Right lung (tissue), 5 donors: ENCODE results near the gene C6orf52. TPM values are rescaled to one million over a fixed set of nuclear protein-coding genes. Genes with fewer than 3 reads are reported as not detected.

Source experiments
- DNase-seq, 2 donors: peaks; one replicate each; pipeline ENCODE4 v3.0.0-alpha.2; 2013
- polyA plus RNA-seq, 5 donors: library from polyadenylated mRNA; unstranded; fragments of 120-200 nt; gene quantifications; one replicate each; pipeline versions ENCODE4 v1.2.1 to v1.2.3, GENCODE V29; 2013; ENCODE audit warnings: inconsistent platforms in 1 of 5, low replicate concordance in 1 of 5; ENCODE audit not compliant: insufficient read length in 5 of 5, insufficient read depth in 1 of 5

The C6orf52 gene
- polyA plus RNA-seq, 5 donors: 1.7 to 5.4 (median 1.9) TPM

- DNase-seq: no peak
These were observed 35.3 kb downstream of the C6orf52 start for GRCh38 chr6:10658910-10659698.

GRCh38 chr6:10655508-10656055, 38.8 kb downstream of the C6orf52 start:
- no peak for DNase-seq

GRCh38 chr6:10644225-10644624, 50.2 kb downstream of the C6orf52 start:
- DNase-seq: no peak

GRCh38 chr6:10643201-10643651, 51.2 kb downstream of the C6orf52 start:
- no peak for DNase-seq

GRCh38 chr6:10641528-10641927, 52.9 kb downstream of the C6orf52 start:
- no peak for DNase-seq

- no peak for DNase-seq
These were observed 54.0 kb downstream of the C6orf52 start for GRCh38 chr6:10640412-10640811.

- DNase-seq: no peak
These were observed 61.2 kb downstream of the C6orf52 start for GRCh38 chr6:10633216-10633615.

- DNase-seq: no peak
These were observed 64.2 kb downstream of the C6orf52 start for GRCh38 chr6:10630178-10630577.

- DNase-seq: no peak
These were observed 66.6 kb downstream of the C6orf52 start for GRCh38 chr6:10627800-10628199.

GRCh38 chr6:10626154-10626741, 68.2 kb downstream of the C6orf52 start:
- DNase-seq: peak; percentile 54 to 64

GRCh38 chr6:10624836-10625235, 69.6 kb downstream of the C6orf52 start:
- no peak for DNase-seq

GRCh38 chr6:10621847-10622246, 72.6 kb downstream of the C6orf52 start:
- no peak for DNase-seq

Other genes with a start within 250 kb of the C6orf52 start
- 10 to 100 TPM; 10.2 to 20.5 (median 16.1) TPM for gene GCNT2, start 173.3 kb downstream of the C6orf52 start, polyA plus RNA-seq
- 10 to 100 TPM; 19.6 to 26.0 (median 20.9) TPM for gene PAK1IP1, start 356 bp upstream of the C6orf52 start, polyA plus RNA-seq
- gene TMEM14C, start 28.5 kb upstream of the C6orf52 start, polyA plus RNA-seq: 100 to 1,000 TPM; 140 to 166 (median 149) TPM
- 100 to 1,000 TPM in 3 of 5 donors, 10 to 100 TPM in 2; 95.7 to 137 (median 103) TPM for gene TMEM14B, start 53.2 kb upstream of the C6orf52 start, polyA plus RNA-seq
- 1 to 10 TPM; 1.7 to 3.2 (median 2.7) TPM for gene MAK, start 143.9 kb upstream of the C6orf52 start, polyA plus RNA-seq
- under 1 TPM in 3 of 5 donors, not detected in 2; 0.08 to 0.13 (median 0.08) TPM for gene GCM2, start 187.4 kb upstream of the C6orf52 start, polyA plus RNA-seq
- 1 to 10 TPM; 3.1 to 5.2 (median 5.1) TPM for gene SYCP2L, start 192.4 kb upstream of the C6orf52 start, polyA plus RNA-seq